ENCODE measurements around the gene KBTBD8.

The KBTBD8 gene

DNA sequence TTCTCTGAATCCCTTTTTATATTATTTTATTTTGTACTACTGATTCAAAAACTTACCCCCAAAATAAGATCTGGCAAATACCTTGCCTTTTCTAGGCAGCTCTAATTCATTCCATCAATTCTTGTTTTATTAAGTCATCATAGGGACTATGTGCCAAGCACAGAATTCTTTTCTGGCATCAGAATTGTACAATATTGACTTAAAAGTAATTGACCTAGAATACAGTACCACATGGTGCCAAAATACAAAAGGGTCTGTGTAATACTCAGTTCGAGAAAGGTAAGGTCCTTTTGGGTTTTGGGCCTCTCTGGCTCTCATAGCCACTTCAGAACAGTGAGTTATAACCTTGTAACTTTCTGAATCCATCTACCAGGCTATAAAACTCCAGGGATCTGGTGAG lies 46.2 kb downstream of the KBTBD8 start:
- no peak for DNase-seq

DNA sequence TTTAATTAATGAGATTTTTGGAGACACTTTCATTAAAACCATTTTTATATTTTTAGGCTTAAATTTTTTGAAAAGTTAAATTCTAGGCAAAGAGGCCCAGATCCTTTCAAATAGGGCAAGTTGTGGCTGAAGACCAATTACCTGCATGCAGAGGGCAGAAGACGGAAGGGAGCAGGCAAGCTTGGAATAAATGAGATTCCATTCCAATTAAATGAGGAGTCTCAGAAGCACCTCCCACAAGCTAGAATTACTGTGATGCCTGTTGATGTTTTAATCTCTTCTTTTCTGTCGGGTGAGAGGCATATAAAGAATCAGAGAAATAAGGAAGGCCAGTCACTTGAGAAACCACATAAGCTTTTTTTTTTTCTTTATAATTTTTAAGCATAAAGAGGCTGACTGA lies 46.8 kb downstream of the KBTBD8 start:
- no peak for DNase-seq

DNA sequence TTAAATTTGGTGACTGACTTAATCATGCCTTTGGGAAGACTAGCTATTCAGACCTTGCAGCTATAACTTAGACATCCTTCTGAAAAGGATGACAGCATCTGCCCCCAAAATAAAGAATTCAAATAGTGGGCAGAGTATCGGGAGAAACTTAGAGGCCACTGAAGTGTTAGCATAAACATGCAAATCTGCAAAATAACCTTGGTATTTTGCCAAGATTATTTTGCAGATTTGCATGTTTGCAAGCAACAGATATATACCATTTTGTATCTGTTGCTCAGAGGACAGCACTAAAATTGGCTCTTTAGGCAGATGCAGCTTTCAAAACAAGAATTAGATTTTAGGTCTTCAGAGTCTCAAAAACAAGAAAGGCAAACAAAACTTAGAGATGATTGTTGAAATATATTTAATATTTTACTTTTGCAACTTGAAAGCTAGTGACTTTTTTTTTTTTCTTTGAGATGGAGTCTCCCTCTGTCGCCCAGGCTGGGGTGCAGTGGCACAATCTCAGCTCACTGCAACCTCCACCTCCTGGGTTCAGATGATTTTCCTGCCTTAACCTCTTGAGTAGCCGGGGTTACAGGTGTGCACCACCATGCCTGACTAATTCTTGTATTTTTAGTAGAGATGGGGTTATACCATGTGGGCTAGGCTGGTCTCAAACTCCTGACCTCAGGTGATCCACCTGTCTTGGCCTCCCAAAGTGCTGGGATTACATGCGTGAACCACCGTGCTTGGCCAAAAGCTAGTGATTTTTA lies 47.8 kb downstream of the KBTBD8 start:
- no peak for DNase-seq

DNA sequence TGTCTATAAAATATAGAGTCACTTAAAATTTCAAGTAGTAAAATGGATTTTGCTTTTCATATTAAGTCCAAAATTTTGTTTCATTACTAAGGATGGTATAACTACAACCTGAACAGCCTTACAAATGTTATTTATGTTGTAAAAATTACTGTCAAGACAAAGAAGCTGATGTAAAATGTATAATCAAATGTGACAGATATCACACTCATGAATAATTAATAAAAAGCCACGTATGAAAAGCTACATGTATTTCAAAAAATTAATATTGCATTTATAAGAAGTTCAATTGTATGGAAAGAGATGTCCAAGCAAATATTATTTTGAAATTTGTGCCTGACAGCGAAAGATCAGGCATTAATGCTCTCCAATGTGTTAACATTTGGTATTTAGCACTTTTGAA lies 48.9 kb downstream of the KBTBD8 start:
- DNase-seq: no peak

DNA sequence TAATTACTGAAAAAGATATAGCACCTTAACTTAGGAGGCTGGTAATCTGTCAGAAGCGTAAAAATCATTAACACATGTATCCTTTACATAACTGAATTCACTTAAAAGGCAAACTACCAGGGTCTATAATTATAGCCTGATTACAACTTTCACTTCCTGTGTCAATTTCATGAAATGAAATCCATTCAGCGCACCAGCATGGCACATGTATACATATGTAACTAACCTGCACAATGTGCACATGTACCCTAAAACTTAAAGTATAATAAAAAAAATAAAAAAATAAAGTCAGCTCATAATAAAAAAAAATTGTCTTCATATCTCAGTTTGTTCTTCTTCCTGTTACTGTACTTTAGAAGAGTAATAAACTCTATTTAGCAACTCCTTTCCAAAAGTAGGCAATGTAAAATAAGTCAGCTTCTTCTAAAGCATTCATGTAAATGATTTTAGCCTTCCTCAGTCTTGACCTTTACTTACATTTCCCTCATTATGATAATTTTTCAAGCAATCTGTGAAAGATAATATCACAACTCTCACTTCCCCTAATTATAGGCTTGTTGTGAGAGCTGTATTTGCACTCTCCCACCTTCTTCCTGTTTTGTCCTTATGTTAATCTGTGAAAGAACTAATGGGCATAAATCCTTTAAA lies 50.1 kb downstream of the KBTBD8 start:
- no peak for DNase-seq

DNA sequence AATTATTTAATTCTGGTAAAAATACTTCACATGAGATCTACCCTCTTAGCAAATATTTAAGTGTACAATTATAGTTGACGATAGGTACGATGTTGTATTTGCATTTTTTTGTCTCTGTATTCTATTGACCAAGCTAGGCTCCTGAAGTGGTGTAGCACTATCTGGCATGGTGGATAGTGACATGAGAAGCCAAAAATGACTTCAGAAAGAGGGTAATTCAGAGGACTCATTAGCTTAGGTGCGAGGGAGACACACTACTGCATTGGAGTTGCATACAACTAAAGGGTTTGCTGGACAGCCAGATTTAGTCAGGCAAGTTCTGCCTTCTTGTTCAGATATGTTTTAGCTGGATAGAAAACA lies 50.6 kb downstream of the KBTBD8 start:
- no peak for DNase-seq

DNA sequence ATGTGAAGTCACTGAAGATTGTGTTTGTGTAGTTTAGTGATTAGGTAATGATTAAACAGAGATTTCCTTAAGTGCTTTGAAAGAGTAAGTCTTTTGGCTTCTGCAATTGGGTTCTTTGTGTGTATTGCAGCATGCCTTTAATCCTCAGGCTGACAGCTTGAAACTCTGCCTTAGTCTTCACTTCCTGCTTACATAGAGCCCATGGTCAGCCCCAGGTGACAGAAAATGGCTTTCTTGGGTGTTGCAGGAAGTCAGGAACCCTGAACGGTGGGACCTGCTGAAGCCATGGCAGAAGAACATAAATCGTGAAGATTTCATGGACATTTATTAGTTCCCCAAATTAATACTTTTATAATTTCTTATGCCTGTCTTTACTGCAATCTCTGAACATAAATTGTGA lies 61.3 kb downstream of the KBTBD8 start:
- DNase-seq: no peak

All from femur (tissue), 1 donor.